OCI-LY3 (cell line): ENCODE data around the gene IRAG1.

ENCODE experiments used
- H2AFZ ChIP-seq: fragments of 200-600, 300-600 bp; shearing (Covaris generic); 2 replicates; pipeline ENCODE4 v1.6.0; 2014; ENCODE audit warnings: antibody characterized with exemption, low read depth, low read length
- H3K27ac ChIP-seq: fragments of 200-600, 300-600 bp; sonication (generic); 2 replicates; pipeline ENCODE4 v1.5.1; 2014; ENCODE audit warnings: mild to moderate bottlenecking, low read length, moderate library complexity, mixed read lengths
- H3K27me3 ChIP-seq: fragments of 200-600, 300-600 bp; sonication (generic); 2 replicates; pipeline ENCODE4 v1.6.1; 2014; ENCODE audit warnings: low read depth, low read length, mixed read lengths
- H3K36me3 ChIP-seq: fragments of 200-600, 300-600 bp; sonication (generic); replicated peaks from 2 replicates; pipeline ENCODE3; 2014; ENCODE audit warnings: low read depth, low read length, mixed read lengths
- H3K4me1 ChIP-seq: fragments of 300-600, 200-600 bp; sonication (generic); 2 replicates; pipeline ENCODE4 v1.6.1; 2014; ENCODE audit warnings: low read length, mixed read lengths
- H3K4me2 ChIP-seq: fragments of 200-600, 300-600 bp; sonication (generic); 2 replicates; pipeline ENCODE4 v1.6.1; 2014; ENCODE audit warnings: low read length, mixed read lengths
- H3K4me3 ChIP-seq: fragments of 300-600, 200-600 bp; sonication (generic); 2 replicates; pipeline ENCODE4 v1.5.1; 2014; ENCODE audit warnings: antibody characterized with exemption, mild to moderate bottlenecking, low read length, moderate library complexity
- H3K79me2 ChIP-seq: fragments of 300-600, 200-600 bp; shearing (Covaris generic); 2 replicates; pipeline ENCODE4 v1.6.1; 2014; ENCODE audit warnings: mild to moderate bottlenecking, low read length, mixed read lengths
- H3K9ac ChIP-seq: fragments of 300-600, 200-600 bp; shearing (Covaris generic); 2 replicates; pipeline ENCODE4 v1.6.0; 2014; ENCODE audit warnings: mild to moderate bottlenecking, low read length, moderate library complexity
- H3K9me3 ChIP-seq: fragments of 200-600, 300-600 bp; shearing (Covaris generic); 2 replicates; pipeline ENCODE4 v1.6.1; 2014; ENCODE audit warnings: low read length, mixed read lengths; ENCODE audit not compliant: insufficient read depth
- H4K20me1 ChIP-seq: fragments of 200-600, 300-600 bp; sonication (generic); 2 replicates; pipeline ENCODE4 v1.6.1; 2016; ENCODE audit warnings: low read length, mixed read lengths; ENCODE audit not compliant: insufficient read depth
- CTCF ChIP-seq: fragments of 200-600, 300-600 bp; sonication (generic); IDR thresholded peaks from 2 replicates; pipeline ENCODE4 v1.5.1; 2014; ENCODE audit warnings: antibody characterized with exemption, low read length, low read depth
- EZH2phosphoT487 ChIP-seq: fragments of 200-600 bp; shearing (Covaris generic); IDR thresholded peaks from 2 replicates; pipeline ENCODE4 v1.6.1; 2018; ENCODE audit warnings: antibody characterized with exemption, mixed run types, low read depth

The IRAG1 gene

GRCh38 chr11:10674911-10675440, 18.6 kb downstream of the IRAG1 start:
- no peaks in the 10 kb centered on the region for H4K20me1 ChIP-seq
- H3K27me3 ChIP-seq = peaks cover 49% of the 10 kb centered on the region
- H3K4me1 ChIP-seq = no peaks in the 10 kb centered on the region
- no peaks in the 10 kb centered on the region for H3K36me3 ChIP-seq
- H2AFZ ChIP-seq = no peak overlapping the region
- H3K79me2 ChIP-seq = no peaks in the 10 kb centered on the region
- no peak overlapping the region for H3K27ac ChIP-seq
- no peak overlapping the region for H3K4me2 ChIP-seq
- no peak overlapping the region for H3K4me3 ChIP-seq
- TF ChIP-seq EZH2phosphoT487 = no peak
- no peak for TF ChIP-seq CTCF
- no peaks in the 10 kb centered on the region for H3K9me3 ChIP-seq
- no peak overlapping the region for H3K9ac ChIP-seq

GRCh38 chr11:10674440-10674855, 19.1 kb downstream of the IRAG1 start:
- Histone ChIP-seq H3K27ac (no peak overlapping the region), H3K4me2 (no peak overlapping the region), H3K4me3 (no peak overlapping the region), H3K4me1 (no peaks in the 10 kb centered on the region), H4K20me1 (no peaks in the 10 kb centered on the region), H3K9ac (no peak overlapping the region), H3K9me3 (no peaks in the 10 kb centered on the region), H3K27me3 (peaks cover 52% of the 10 kb centered on the region), H3K36me3 (no peaks in the 10 kb centered on the region), H2AFZ (no peak overlapping the region), H3K79me2 (no peaks in the 10 kb centered on the region)
- TF ChIP-seq CTCF (no peak), EZH2phosphoT487 (no peak)

- Histone ChIP-seq H3K4me1 (no peaks in the 10 kb centered on the region), H3K36me3 (no peaks in the 10 kb centered on the region), H4K20me1 (no peaks in the 10 kb centered on the region), H3K4me2 (no peak overlapping the region), H3K27ac (no peak overlapping the region), H3K27me3 (peaks cover 47% of the 10 kb centered on the region), H3K79me2 (no peaks in the 10 kb centered on the region), H3K4me3 (no peak overlapping the region), H3K9ac (no peak overlapping the region), H2AFZ (no peak overlapping the region), H3K9me3 (no peaks in the 10 kb centered on the region)
- TF ChIP-seq EZH2phosphoT487 (no peak), CTCF (no peak)
Measured at GRCh38 chr11:10673501-10674062, 20.0 kb downstream of the IRAG1 start.

GRCh38 chr11:10670099-10670498, 23.5 kb downstream of the IRAG1 start:
- Histone ChIP-seq H3K4me2 (no peak overlapping the region), H3K79me2 (no peaks in the 10 kb centered on the region), H4K20me1 (no peaks in the 10 kb centered on the region), H3K9ac (no peak overlapping the region), H3K4me1 (no peaks in the 10 kb centered on the region), H3K36me3 (no peaks in the 10 kb centered on the region), H3K27me3 (peaks cover 40% of the 10 kb centered on the region), H3K27ac (no peak overlapping the region), H3K9me3 (no peaks in the 10 kb centered on the region), H2AFZ (no peak overlapping the region), H3K4me3 (no peak overlapping the region)
- no peak for TF ChIP-seq EZH2phosphoT487
- no peak for TF ChIP-seq CTCF
